Measurements from ENCODE around the gene FAM237A. TPM values are rescaled to one million over a fixed set of nuclear protein-coding genes. Genes with fewer than 3 reads are reported as not detected.

FAM237A gene
- polyA plus RNA-seq, 1 of the 3 experiments (the other 2 are of a cell fraction) = not detected

DNA sequence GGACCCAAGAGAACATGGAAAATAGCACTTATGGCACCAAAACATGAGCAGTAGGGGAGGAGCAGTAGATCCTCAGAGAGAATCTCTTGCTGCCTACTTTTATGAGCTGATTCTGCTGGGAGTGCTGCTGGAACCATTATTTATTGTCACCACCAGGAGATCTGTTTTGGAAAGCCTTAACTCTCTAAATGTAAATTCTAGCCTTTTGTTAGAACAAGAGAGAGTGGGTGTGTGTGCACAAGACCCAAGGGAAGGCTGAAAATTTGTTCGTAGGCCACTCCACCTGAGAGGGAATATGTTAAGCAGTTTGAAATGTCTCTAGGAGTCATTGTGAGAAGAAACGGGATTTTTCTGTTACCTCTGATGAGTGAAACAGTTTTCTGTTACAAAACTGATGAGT, 16.2 kb upstream of the FAM237A start:
- Histone ChIP-seq H3K4me3 (ENCODE audit: low read depth in 2 of 2, low read length in 1 of 2) (no peak overlapping the region), H3K9me3 (no peaks in the 10 kb centered on the region), H2AFZ (ENCODE audit: low read depth) (no peak overlapping the region), H3K4me1 (ENCODE audit: control insufficient read depth in 1 of 2, insufficient read depth in 2 of 2, low read depth in 1 of 2, low read length in 1 of 2) (no peaks in the 10 kb centered on the region), H3K36me3 (replicated peaks in 1 of 2; ENCODE audit: control insufficient read depth in 1 of 2, insufficient read depth in 2 of 2, low read length in 1 of 2) (no peaks in the 10 kb centered on the region), H4K20me1 (ENCODE audit: insufficient read depth) (no peaks in the 10 kb centered on the region), H3K79me2 (ENCODE audit: insufficient read depth) (no peaks in the 10 kb centered on the region), H3K9ac (no peak overlapping the region), H3K9me2 (no peaks in the 10 kb centered on the region), H3K27ac (ENCODE audit: low read depth in 2 of 2, low read length in 1 of 2) (no peak overlapping the region), H3K4me2 (no peak overlapping the region), H3K27me3 (ENCODE audit: insufficient read depth) (no peaks in the 10 kb centered on the region), H3F3A (replicated peaks; ENCODE audit: insufficient read depth) (no peaks in the 10 kb centered on the region)
- no peak for TF ChIP-seq NFIC (IDR thresholded peaks at IDR 0.05; ENCODE audit: borderline replicate concordance)
- no peak for TF ChIP-seq TCF12 (IDR thresholded peaks at IDR 0.05)
- no peak for TF ChIP-seq GATA2 (CRISPR knock-in tag; IDR thresholded peaks at IDR 0.05)
- no peak for TF ChIP-seq YY1 (IDR thresholded peaks at IDR 0.05; ENCODE audit: low read depth)
- no peak for TF ChIP-seq RFX5 (IDR thresholded peaks at IDR 0.05; ENCODE audit: low read length)
- TF ChIP-seq MXI1 (IDR thresholded peaks at IDR 0.05; ENCODE audit: low read depth, low read length) = no peak
- TF ChIP-seq FOXJ3 (CRISPR knock-in tag; IDR thresholded peaks at IDR 0.05) = no peak
- 40% methylated on average over 2 of the region's 2 CpGs for WGBS (ENCODE audit: low lambda C conversion rate)
- DNase-seq = no peak
- CTCF ChIA-PET = no interaction called here
- POLR2A ChIA-PET = no interaction called here

- ChIA-PET POLR2A (no interaction called here), CTCF (interaction anchor here (1.0 kb wide), 1 partner anchor 16 kb away, joined by 3 read pairs; no protein-coding TSS in a partner anchor)
- H3K27me3 ChIP-seq (ENCODE audit: insufficient read depth) = no peaks in the 10 kb centered on the region
- H3K9me3 ChIP-seq = no peaks in the 10 kb centered on the region
- H3K36me3 ChIP-seq (replicated peaks in 1 of 2; ENCODE audit: control insufficient read depth in 1 of 2, insufficient read depth in 2 of 2, low read length in 1 of 2) = no peaks in the 10 kb centered on the region
- H4K20me1 ChIP-seq (ENCODE audit: insufficient read depth) = no peaks in the 10 kb centered on the region
- H3K4me3 ChIP-seq (ENCODE audit: low read depth in 2 of 2, low read length in 1 of 2) = no peak overlapping the region
- H3K4me1 ChIP-seq (ENCODE audit: control insufficient read depth in 1 of 2, insufficient read depth in 2 of 2, low read depth in 1 of 2, low read length in 1 of 2) = no peaks in the 10 kb centered on the region
- no peak for TF ChIP-seq EP300 (IDR thresholded peaks at IDR 0.05; ENCODE audit: borderline replicate concordance in 1 of 2, low read depth in 1 of 2, low read length in 1 of 2)
- no peak for TF ChIP-seq NFIC (IDR thresholded peaks at IDR 0.05; ENCODE audit: borderline replicate concordance)
- TF ChIP-seq RFX5 (IDR thresholded peaks at IDR 0.05; ENCODE audit: low read length) = no peak
- no peak for TF ChIP-seq FOXJ3 (CRISPR knock-in tag; IDR thresholded peaks at IDR 0.05)
- no peak for TF ChIP-seq SIN3A (IDR thresholded peaks at IDR 0.05; ENCODE audit: borderline replicate concordance, low read depth, low read length)
- TF ChIP-seq JUND (IDR thresholded peaks at IDR 0.05) = no peak
- no peak for TF ChIP-seq POLR2AphosphoS5 (IDR thresholded peaks at IDR 0.05; ENCODE audit: low read depth, low read length)
- no peak for TF ChIP-seq PBX3 (IDR thresholded peaks at IDR 0.05)
- TF ChIP-seq RAD21 (IDR thresholded peaks at IDR 0.05; ENCODE audit: low read length) = no peak
- TF ChIP-seq CHD2 (IDR thresholded peaks at IDR 0.05; ENCODE audit: low read length, partially characterized antibody) = no peak
- TF ChIP-seq TCF12 (IDR thresholded peaks at IDR 0.05) = no peak
- no peak for TF ChIP-seq TAF1 (IDR thresholded peaks at IDR 0.05; ENCODE audit: borderline replicate concordance, low read depth, low read length)
- TF ChIP-seq GABPA (IDR thresholded peaks at IDR 0.05; ENCODE audit: low read depth) = no peak
- TF ChIP-seq GATA2 (CRISPR knock-in tag; IDR thresholded peaks at IDR 0.05) = no peak
- TF ChIP-seq SMC3 (IDR thresholded peaks at IDR 0.05; ENCODE audit: low read depth, low read length) = no peak
- TF ChIP-seq, protein P1, sequence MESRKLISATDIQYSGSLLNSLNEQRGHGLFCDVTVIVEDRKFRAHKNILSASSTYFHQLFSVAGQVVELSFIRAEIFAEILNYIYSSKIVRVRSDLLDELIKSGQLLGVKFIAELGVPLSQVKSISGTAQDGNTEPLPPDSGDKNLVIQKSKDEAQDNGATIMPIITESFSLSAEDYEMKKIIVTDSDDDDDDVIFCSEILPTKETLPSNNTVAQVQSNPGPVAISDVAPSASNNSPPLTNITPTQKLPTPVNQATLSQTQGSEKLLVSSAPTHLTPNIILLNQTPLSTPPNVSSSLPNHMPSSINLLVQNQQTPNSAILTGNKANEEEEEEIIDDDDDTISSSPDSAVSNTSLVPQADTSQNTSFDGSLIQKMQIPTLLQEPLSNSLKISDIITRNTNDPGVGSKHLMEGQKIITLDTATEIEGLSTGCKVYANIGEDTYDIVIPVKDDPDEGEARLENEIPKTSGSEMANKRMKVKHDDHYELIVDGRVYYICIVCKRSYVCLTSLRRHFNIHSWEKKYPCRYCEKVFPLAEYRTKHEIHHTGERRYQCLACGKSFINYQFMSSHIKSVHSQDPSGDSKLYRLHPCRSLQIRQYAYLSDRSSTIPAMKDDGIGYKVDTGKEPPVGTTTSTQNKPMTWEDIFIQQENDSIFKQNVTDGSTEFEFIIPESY (IDR thresholded peaks at IDR 0.05; ENCODE audit: borderline replicate concordance, low read depth) = no peak
- H3K79me2 ChIP-seq (ENCODE audit: insufficient read depth) = no peaks in the 10 kb centered on the region
- H3K9me2 ChIP-seq = no peaks in the 10 kb centered on the region
- no peak for DNase-seq
- H3K9ac ChIP-seq = no peak overlapping the region
- H3F3A ChIP-seq (replicated peaks; ENCODE audit: insufficient read depth) = no peaks in the 10 kb centered on the region
- H3K27ac ChIP-seq (ENCODE audit: low read depth in 2 of 2, low read length in 1 of 2) = no peak overlapping the region
- no peak overlapping the region for H2AFZ ChIP-seq (ENCODE audit: low read depth)
- no peak overlapping the region for H3K4me2 ChIP-seq
Measured at GRCh38 chr2:206627632-206628031, 14.7 kb upstream of the FAM237A start.

Data from SK-N-SH (cell line).